GM12874 (cell line): ENCODE results near the gene DNM1.

Experiments used
- CTCF ChIP-seq: IDR thresholded peaks from 2 replicates; pipeline ENCODE4 v1.5.1; 2011; ENCODE audit warnings: low read depth, mild to moderate bottlenecking, control low read depth, low read length, moderate library complexity; ENCODE audit not compliant: insufficient read depth

Gene DNM1

GRCh38 chr9:128225770-128226411 lies 22.7 kb downstream of the DNM1 start:
- no peak for TF ChIP-seq CTCF

GRCh38 chr9:128226412-128226801 lies 23.2 kb downstream of the DNM1 start:
- TF ChIP-seq CTCF: no peak

- no peak for TF ChIP-seq CTCF
These were observed 28.7 kb downstream of the DNM1 start for GRCh38 chr9:128231638-128232527.

- no peak for TF ChIP-seq CTCF
These were observed 29.6 kb downstream of the DNM1 start for GRCh38 chr9:128232528-128233428.

GRCh38 chr9:128233817-128234406 lies 30.7 kb downstream of the DNM1 start:
- no peak for TF ChIP-seq CTCF

GRCh38 chr9:128242124-128242523 lies 38.9 kb downstream of the DNM1 start:
- TF ChIP-seq CTCF: no peak
